Muscle of leg (tissue), 3 donors: ENCODE results near the gene SORL1-AS1.

Experiments used
- DNase-seq: peaks from one replicate; pipeline ENCODE4 v3.0.0; 2013
- H3K27ac ChIP-seq: one replicate; pipeline ENCODE4 v1.5.1; 2013; ENCODE audit warnings: mild to moderate bottlenecking, low read length, control low read depth
- H3K27me3 ChIP-seq: one replicate; pipeline ENCODE4 v1.6.1; 2013; ENCODE audit warnings: low read length; ENCODE audit not compliant: control insufficient read depth, insufficient read depth
- H3K36me3 ChIP-seq: one replicate; pipeline ENCODE4 v1.6.1; 2013; ENCODE audit warnings: low read length; ENCODE audit not compliant: control insufficient read depth, insufficient read depth
- H3K4me1 ChIP-seq: one replicate; pipeline ENCODE4 v1.6.1; 2013; ENCODE audit warnings: low read length; ENCODE audit not compliant: control insufficient read depth, insufficient read depth
- H3K4me3 ChIP-seq: one replicate; pipeline ENCODE4 v1.5.1; 2013; ENCODE audit warnings: low read length, control low read depth
- H3K9me3 ChIP-seq: replicated peaks from 2 replicates; pipeline ENCODE4 v1.6.1; 2013; ENCODE audit warnings: low read depth, low read length; ENCODE audit not compliant: control insufficient read depth
- WGBS: methylation state at CpG from one replicate; pipeline ENCODE4 v1.1.5; 2013; ENCODE audit warnings: missing lambda C conversion rate; ENCODE audit not compliant: insufficient coverage; 5-methylcytosine and 5-hydroxymethylcytosine counted together

Gene SORL1-AS1

DNA sequence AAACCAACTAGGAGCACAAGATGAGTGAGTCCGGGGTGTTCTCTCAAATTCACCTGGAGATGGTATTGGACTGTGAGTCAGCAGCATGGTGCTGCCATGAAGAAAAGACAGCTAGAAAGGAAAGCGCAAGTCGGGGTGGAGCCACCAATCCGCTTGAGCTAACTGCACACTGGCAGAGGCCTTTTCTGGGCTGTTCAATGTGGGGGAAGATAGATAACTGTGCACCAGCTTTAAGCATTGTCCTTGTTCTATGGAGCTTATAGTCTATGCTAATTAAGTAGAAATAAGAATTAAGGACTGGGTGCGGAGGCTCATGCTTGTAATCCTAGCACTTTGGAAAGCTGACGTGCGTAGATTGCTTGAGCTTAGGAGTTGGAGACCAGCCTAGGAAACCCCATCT, 21.9 kb upstream of the SORL1-AS1 start:
- H3K4me3 ChIP-seq, result no peak overlapping the region
- WGBS, result 90% methylated on average over 4 of the region's 7 CpGs
- no peaks in the 10 kb centered on the region for H3K36me3 ChIP-seq
- no peak overlapping the region for H3K27ac ChIP-seq
- no peaks in the 10 kb centered on the region for H3K9me3 ChIP-seq
- peaks cover 11% of the 10 kb centered on the region for H3K4me1 ChIP-seq
- no peak for DNase-seq
- H3K27me3 ChIP-seq, result no peaks in the 10 kb centered on the region

GRCh38 chr11:121473064-121473777, 20.5 kb upstream of the SORL1-AS1 start:
- peak; percentile 59 for DNase-seq
- no peaks in the 10 kb centered on the region for H3K36me3 ChIP-seq
- WGBS, result 89% methylated on average over 1 of the region's 8 CpGs
- peaks cover under 1% of the 10 kb centered on the region for H3K4me1 ChIP-seq
- H3K27ac ChIP-seq, result no peak overlapping the region
- H3K4me3 ChIP-seq, result no peak overlapping the region
- no peaks in the 10 kb centered on the region for H3K27me3 ChIP-seq
- no peaks in the 10 kb centered on the region for H3K9me3 ChIP-seq

- Histone ChIP-seq H3K9me3 (no peaks in the 10 kb centered on the region), H3K27ac (no peak overlapping the region), H3K36me3 (no peaks in the 10 kb centered on the region), H3K27me3 (peaks cover 3% of the 10 kb centered on the region), H3K4me3 (no peak overlapping the region), H3K4me1 (peaks cover 5% of the 10 kb centered on the region)
- DNase-seq, result no peak
- no CpG with 5 or more reads among the region's 2 CpGs for WGBS
These were observed 19.5 kb upstream of the SORL1-AS1 start for GRCh38 chr11:121472312-121472711.

GRCh38 chr11:121471167-121471566, 18.4 kb upstream of the SORL1-AS1 start:
- 89% methylated on average over 7 of the region's 12 CpGs for WGBS
- Histone ChIP-seq H3K27me3 (peaks cover 3% of the 10 kb centered on the region), H3K4me3 (no peak overlapping the region), H3K9me3 (no peaks in the 10 kb centered on the region), H3K27ac (no peak overlapping the region), H3K36me3 (no peaks in the 10 kb centered on the region), H3K4me1 (peaks cover 10% of the 10 kb centered on the region)
- no peak for DNase-seq

DNA sequence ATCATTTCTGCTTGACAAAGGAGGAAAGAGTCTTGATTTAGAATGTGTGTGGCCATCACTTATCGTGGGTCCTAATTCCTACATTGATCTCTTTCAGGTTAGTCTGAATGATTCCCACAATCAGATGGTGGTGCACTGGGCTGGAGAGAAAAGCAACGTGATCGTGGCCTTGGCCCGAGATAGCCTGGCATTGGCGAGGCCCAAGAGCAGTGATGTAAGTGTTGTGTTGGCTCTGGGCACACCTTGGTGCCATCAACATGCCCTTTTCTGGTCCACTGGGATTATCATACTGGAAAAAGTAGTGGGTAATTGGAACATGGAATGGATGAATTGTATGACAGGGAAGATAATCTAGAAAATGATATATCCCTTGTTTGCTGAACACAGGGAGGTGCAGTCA, 17.1 kb upstream of the SORL1-AS1 start:
- WGBS, result 98% methylated on average over 5 of the region's 5 CpGs
- H3K36me3 ChIP-seq, result no peaks in the 10 kb centered on the region
- H3K4me1 ChIP-seq, result peaks cover 10% of the 10 kb centered on the region
- no peak for DNase-seq
- H3K4me3 ChIP-seq, result no peak overlapping the region
- H3K27me3 ChIP-seq, result peaks cover 3% of the 10 kb centered on the region
- H3K27ac ChIP-seq, result no peak overlapping the region
- H3K9me3 ChIP-seq, result no peaks in the 10 kb centered on the region

DNA sequence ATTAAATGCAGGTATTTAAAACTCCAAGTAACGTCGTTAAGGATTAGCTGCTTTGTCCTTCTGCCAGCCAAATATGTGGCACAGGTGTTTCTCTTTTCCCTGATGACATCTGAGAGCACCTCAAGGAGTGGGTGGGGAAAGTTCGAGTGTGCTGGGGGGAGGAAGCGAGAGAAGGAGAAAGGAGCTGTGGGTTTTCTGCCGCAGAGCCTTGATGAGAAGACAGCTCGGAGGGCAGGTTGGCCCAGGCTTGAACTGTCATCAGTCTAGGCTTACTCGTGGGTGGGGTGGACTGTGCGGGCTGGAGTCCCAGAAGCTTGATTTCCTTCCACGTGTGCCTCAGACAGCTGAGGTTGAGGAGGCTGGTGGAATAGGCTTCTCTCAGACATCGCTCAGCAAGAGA, 15.2 kb upstream of the SORL1-AS1 start:
- DNase-seq, result peak; percentile 30
- H3K27ac ChIP-seq, result no peak overlapping the region
- H3K9me3 ChIP-seq, result no peaks in the 10 kb centered on the region
- peaks cover 3% of the 10 kb centered on the region for H3K27me3 ChIP-seq
- 13% methylated on average over 10 of the region's 10 CpGs for WGBS
- peaks cover 10% of the 10 kb centered on the region for H3K4me1 ChIP-seq
- no peaks in the 10 kb centered on the region for H3K36me3 ChIP-seq
- no peak overlapping the region for H3K4me3 ChIP-seq

DNA sequence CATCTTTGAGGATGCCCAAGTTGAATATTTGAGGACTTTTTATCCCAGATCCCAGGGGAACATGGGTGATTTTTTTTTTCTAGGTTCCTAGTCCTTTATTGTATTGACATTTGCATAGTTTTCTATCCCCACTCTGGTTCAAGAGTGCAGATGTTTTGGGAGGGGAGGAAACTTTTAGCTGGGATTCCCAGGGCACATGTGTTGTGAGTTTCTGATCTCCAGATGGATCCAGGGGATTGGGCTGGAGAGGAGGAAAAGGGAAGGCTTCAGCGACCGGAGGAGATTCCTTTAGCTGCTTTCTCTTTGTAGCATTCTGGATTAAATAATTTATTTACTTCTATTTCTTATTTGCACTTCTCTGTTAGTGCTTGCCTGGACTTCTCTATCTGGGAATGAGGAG, 14.7 kb upstream of the SORL1-AS1 start:
- H3K4me3 ChIP-seq, result no peak overlapping the region
- WGBS, result no CpG with 5 or more reads among the region's 2 CpGs
- no peak overlapping the region for H3K27ac ChIP-seq
- peaks cover 10% of the 10 kb centered on the region for H3K4me1 ChIP-seq
- no peaks in the 10 kb centered on the region for H3K9me3 ChIP-seq
- no peaks in the 10 kb centered on the region for H3K36me3 ChIP-seq
- peak; percentile 54 for DNase-seq
- peaks cover 3% of the 10 kb centered on the region for H3K27me3 ChIP-seq

GRCh38 chr11:121466063-121466794, 13.5 kb upstream of the SORL1-AS1 start:
- Histone ChIP-seq H3K4me3 (no peak overlapping the region), H3K4me1 (peaks cover 10% of the 10 kb centered on the region), H3K9me3 (no peaks in the 10 kb centered on the region), H3K27me3 (peaks cover 3% of the 10 kb centered on the region), H3K27ac (no peak overlapping the region), H3K36me3 (no peaks in the 10 kb centered on the region)
- DNase-seq, result peak; percentile 57
- WGBS, result 20% methylated on average over 2 of the region's 8 CpGs

- H3K36me3 ChIP-seq, result no peaks in the 10 kb centered on the region
- H3K27me3 ChIP-seq, result peaks cover 3% of the 10 kb centered on the region
- DNase-seq, result no peak
- 82% methylated on average over 5 of the region's 8 CpGs for WGBS
- H3K4me1 ChIP-seq, result peaks cover 10% of the 10 kb centered on the region
- no peaks in the 10 kb centered on the region for H3K9me3 ChIP-seq
- H3K4me3 ChIP-seq, result no peak overlapping the region
- H3K27ac ChIP-seq, result no peak overlapping the region
These were observed 12.9 kb upstream of the SORL1-AS1 start for GRCh38 chr11:121465709-121466062.

- DNase-seq, result no peak
- H3K4me1 ChIP-seq, result peaks cover 10% of the 10 kb centered on the region
- no peaks in the 10 kb centered on the region for H3K9me3 ChIP-seq
- H3K27me3 ChIP-seq, result peaks cover 3% of the 10 kb centered on the region
- no peak overlapping the region for H3K27ac ChIP-seq
- no peak overlapping the region for H3K4me3 ChIP-seq
- 76% methylated on average over 5 of the region's 11 CpGs for WGBS
- no peaks in the 10 kb centered on the region for H3K36me3 ChIP-seq
These were observed 11.7 kb upstream of the SORL1-AS1 start for GRCh38 chr11:121464352-121464946.
